ENCODE data around the gene PHKA2.

PHKA2 gene

GRCh38 chrX:18933617-18934016, 50.3 kb downstream of the PHKA2 start:
- no peak for DNase-seq (ENCODE audit: low read depth)

- peak; percentile 36 for DNase-seq (ENCODE audit: low read depth)
Observed at GRCh38 chrX:18931972-18932371, 51.9 kb downstream of the PHKA2 start.

GRCh38 chrX:18929775-18930174, 54.1 kb downstream of the PHKA2 start:
- DNase-seq (ENCODE audit: low read depth), result no peak

- DNase-seq (ENCODE audit: low read depth), result no peak
Observed at GRCh38 chrX:18927558-18927957, 56.4 kb downstream of the PHKA2 start.

GRCh38 chrX:18924507-18925088, 59.3 kb downstream of the PHKA2 start:
- DNase-seq (ENCODE audit: low read depth), result no peak

- no peak for DNase-seq (ENCODE audit: low read depth)
Observed at GRCh38 chrX:18920566-18920965, 63.3 kb downstream of the PHKA2 start.

- DNase-seq (ENCODE audit: low read depth), result no peak
Observed at GRCh38 chrX:18920079-18920478, 63.8 kb downstream of the PHKA2 start.

GRCh38 chrX:18917831-18918230, 66.1 kb downstream of the PHKA2 start:
- DNase-seq (ENCODE audit: low read depth), result no peak

GRCh38 chrX:18906286-18906685, 77.6 kb downstream of the PHKA2 start:
- no peak for DNase-seq (ENCODE audit: low read depth)

GRCh38 chrX:18900401-18900976, 83.4 kb downstream of the PHKA2 start:
- DNase-seq (ENCODE audit: low read depth), result no peak

GRCh38 chrX:18899796-18900380, 84.0 kb downstream of the PHKA2 start:
- no peak for DNase-seq (ENCODE audit: low read depth)

- no peak for DNase-seq (ENCODE audit: low read depth)
Observed at GRCh38 chrX:18898492-18898891, 85.4 kb downstream of the PHKA2 start.

- no peak for DNase-seq (ENCODE audit: low read depth)
Observed at GRCh38 chrX:18898091-18898490, 85.8 kb downstream of the PHKA2 start.

- DNase-seq (ENCODE audit: low read depth), result no peak
Observed at GRCh38 chrX:18897611-18898010, 86.3 kb downstream of the PHKA2 start.

GRCh38 chrX:18896680-18897544, 87.0 kb downstream of the PHKA2 start:
- DNase-seq (ENCODE audit: low read depth), result no peak

GRCh38 chrX:18895189-18895951, 88.5 kb downstream of the PHKA2 start:
- DNase-seq (ENCODE audit: low read depth), result no peak

- no peak for DNase-seq (ENCODE audit: low read depth)
Observed at GRCh38 chrX:18894156-18894555, 89.8 kb downstream of the PHKA2 start.

- no peak for DNase-seq (ENCODE audit: low read depth)
Observed at GRCh38 chrX:18893536-18893935, 90.4 kb downstream of the PHKA2 start.

GRCh38 chrX:18892899-18893298, 91.0 kb downstream of the PHKA2 start:
- DNase-seq (ENCODE audit: low read depth), result no peak

GRCh38 chrX:18891548-18891945, 92.4 kb downstream of the PHKA2 start:
- DNase-seq (ENCODE audit: low read depth), result no peak

GRCh38 chrX:18890724-18891547, 93.0 kb downstream of the PHKA2 start:
- DNase-seq (ENCODE audit: low read depth), result no peak

All from ELR (cell line).